NOMO-1 (cell line): Measurements from ENCODE around the gene COPE.
"Not testable (repeated sequence)": the region's sequence is repeated elsewhere in the genome, so short reads cannot be mapped to it uniquely, and the experiment has no call there.

Source experiments
- DNase-seq, 2 experiments: peaks; one replicate each; lab custom pipeline; 2025; ENCODE audit not compliant: unreplicated experiment in 2 of 2; lab: John Stamatoyannopoulos, UW

COPE gene

GRCh38 chr19:18941628-18942354 lies 22.6 kb upstream of the COPE start:
- no peak for DNase-seq

- DNase-seq, result peak; percentile 78
These were observed 21.8 kb upstream of the COPE start, which contains the start of gene HOMER3 for GRCh38 chr19:18940769-18941627. Gene HOMER3 (minus strand): TSS chr19:18941217. CDS start chr19:18938982, 2,235 bp downstream.

GRCh38 chr19:18939922-18940768 lies 21.0 kb upstream of the COPE start:
- no peak for DNase-seq

- DNase-seq, result no peak
These were observed 20.0 kb upstream of the COPE start for GRCh38 chr19:18939163-18939562.

GRCh38 chr19:18933297-18933696 lies 14.1 kb upstream of the COPE start:
- no peak for DNase-seq

GRCh38 chr19:18932216-18932841 lies 13.1 kb upstream of the COPE start:
- DNase-seq, result peak; percentile 42 to 62

- no peak for DNase-seq
These were observed 12.4 kb upstream of the COPE start for GRCh38 chr19:18931316-18932162.

- DNase-seq, result no peak
These were observed 10.1 kb upstream of the COPE start for GRCh38 chr19:18929311-18929710.

- no peak for DNase-seq
These were observed 9.0 kb upstream of the COPE start for GRCh38 chr19:18928018-18928805.

- no peak for DNase-seq
These were observed 5.6 kb upstream of the COPE start for GRCh38 chr19:18924684-18925213.

GRCh38 chr19:18922228-18922985 lies 3.2 kb upstream of the COPE start:
- DNase-seq, result no peak

GRCh38 chr19:18921593-18921992 lies 2.4 kb upstream of the COPE start:
- no peak for DNase-seq

GRCh38 chr19:18920400-18920799 lies 1.2 kb upstream of the COPE start:
- DNase-seq, result no peak

- no peak for DNase-seq
These were observed 670 bp upstream of the COPE start for GRCh38 chr19:18919900-18920214.

GRCh38 chr19:18917593-18917992 lies 1.6 kb downstream of the COPE start:
- DNase-seq, result not testable (repeated sequence)

- DNase-seq, result peak in 1 of 2 experiments; percentile 12
These were observed 3.5 kb downstream of the COPE start for GRCh38 chr19:18915639-18916038.

GRCh38 chr19:18913466-18913865 lies 5.7 kb downstream of the COPE start:
- DNase-seq, result no peak

- DNase-seq, result no peak
These were observed 6.3 kb downstream of the COPE start for GRCh38 chr19:18912933-18913332.
